ENCODE data around the gene PEX5L.
"Not testable (repeated sequence)": the region's sequence is repeated elsewhere in the genome, so short reads cannot be mapped to it uniquely, and the experiment has no call there.

The PEX5L gene

GRCh38 chr3:179837374-179837773 lies 199.4 kb downstream of the PEX5L start:
- no peak for DNase-seq (ENCODE audit: low spot score)

- no peak for DNase-seq (ENCODE audit: low spot score)
These were observed 203.4 kb downstream of the PEX5L start for GRCh38 chr3:179833294-179833693.

GRCh38 chr3:179832333-179832854 lies 204.3 kb downstream of the PEX5L start:
- DNase-seq (ENCODE audit: low spot score): no peak

- no peak for DNase-seq (ENCODE audit: low spot score)
These were observed 207.3 kb downstream of the PEX5L start for GRCh38 chr3:179829401-179829800.

- DNase-seq (ENCODE audit: low spot score): no peak
These were observed 208.0 kb downstream of the PEX5L start for GRCh38 chr3:179828738-179829137.

- no peak for DNase-seq (ENCODE audit: low spot score)
These were observed 210.5 kb downstream of the PEX5L start for GRCh38 chr3:179826247-179826637.

GRCh38 chr3:179825527-179826246 lies 211.1 kb downstream of the PEX5L start:
- DNase-seq (ENCODE audit: low spot score): no peak

- DNase-seq (ENCODE audit: low spot score): no peak
These were observed 214.4 kb downstream of the PEX5L start for GRCh38 chr3:179822296-179822695.

- no peak for DNase-seq (ENCODE audit: low spot score)
These were observed 217.4 kb downstream of the PEX5L start for GRCh38 chr3:179819379-179819778.

GRCh38 chr3:179812096-179812382 lies 224.7 kb downstream of the PEX5L start:
- no peak for DNase-seq (ENCODE audit: low spot score)

- DNase-seq (ENCODE audit: low spot score): peak; percentile 37
These were observed 225.2 kb downstream of the PEX5L start for GRCh38 chr3:179811321-179812095.

GRCh38 chr3:179809639-179810038 lies 227.1 kb downstream of the PEX5L start:
- no peak for DNase-seq (ENCODE audit: low spot score)

GRCh38 chr3:179807588-179807987 lies 229.1 kb downstream of the PEX5L start:
- no peak for DNase-seq (ENCODE audit: low spot score)

- no peak for DNase-seq (ENCODE audit: low spot score)
These were observed 230.6 kb downstream of the PEX5L start for GRCh38 chr3:179806177-179806576.

- DNase-seq (ENCODE audit: low spot score): no peak
These were observed 234.9 kb downstream of the PEX5L start for GRCh38 chr3:179801856-179802255.

- no peak for DNase-seq (ENCODE audit: low spot score)
These were observed 235.5 kb downstream of the PEX5L start for GRCh38 chr3:179801263-179801662.

GRCh38 chr3:179797192-179797591 lies 239.5 kb downstream of the PEX5L start:
- DNase-seq (ENCODE audit: low spot score): no peak

GRCh38 chr3:179796421-179796820 lies 240.3 kb downstream of the PEX5L start:
- no peak for DNase-seq (ENCODE audit: low spot score)

- no peak for DNase-seq (ENCODE audit: low spot score)
These were observed 242.4 kb downstream of the PEX5L start for GRCh38 chr3:179794355-179794754.

- DNase-seq (ENCODE audit: low spot score): no peak
These were observed 244.9 kb downstream of the PEX5L start for GRCh38 chr3:179791793-179792192.

GRCh38 chr3:179788996-179789395 lies 247.7 kb downstream of the PEX5L start:
- DNase-seq (ENCODE audit: low spot score): no peak

- not testable (repeated sequence) for DNase-seq (ENCODE audit: low spot score)
These were observed 253.9 kb downstream of the PEX5L start for GRCh38 chr3:179782841-179783240.

- no peak for DNase-seq (ENCODE audit: low spot score)
These were observed 261.2 kb downstream of the PEX5L start for GRCh38 chr3:179775416-179776122.
